ENCODE results near the gene GSN.

GRCh38 chr9:121310571-121310970 lies 42.6 kb downstream of the GSN start:
- TF ChIP-seq CTCF (IDR thresholded peaks at IDR 0.05) (no peak), POLR2A (IDR thresholded peaks at IDR 0.05) (no peak)
